Measurements from ENCODE around the gene EXOC6.
A peak's percentile ranks its signal among the peaks of the same experiment; 100 is the strongest.

EXOC6 gene

DNA sequence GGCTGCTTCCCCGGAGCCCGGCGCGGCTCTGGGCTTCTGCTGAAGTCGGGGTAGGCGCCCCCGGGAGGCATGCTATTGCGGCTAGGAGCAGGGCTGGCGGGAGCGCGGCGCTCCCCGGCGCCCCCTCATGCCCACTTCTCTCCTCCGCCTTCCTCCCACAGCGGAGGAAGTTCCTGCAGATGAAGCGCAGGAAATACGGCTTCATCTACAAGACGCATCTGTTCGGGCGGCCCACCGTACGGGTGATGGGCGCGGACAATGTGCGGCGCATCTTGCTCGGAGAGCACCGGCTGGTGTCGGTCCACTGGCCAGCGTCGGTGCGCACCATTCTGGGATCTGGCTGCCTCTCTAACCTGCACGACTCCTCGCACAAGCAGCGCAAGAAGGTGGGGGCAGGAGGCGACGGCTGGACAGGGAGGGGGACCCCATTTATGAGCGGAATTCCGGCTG is 225.9 kb downstream of the EXOC6 start (continued):
- TF ChIP-seq, protein P1, sequence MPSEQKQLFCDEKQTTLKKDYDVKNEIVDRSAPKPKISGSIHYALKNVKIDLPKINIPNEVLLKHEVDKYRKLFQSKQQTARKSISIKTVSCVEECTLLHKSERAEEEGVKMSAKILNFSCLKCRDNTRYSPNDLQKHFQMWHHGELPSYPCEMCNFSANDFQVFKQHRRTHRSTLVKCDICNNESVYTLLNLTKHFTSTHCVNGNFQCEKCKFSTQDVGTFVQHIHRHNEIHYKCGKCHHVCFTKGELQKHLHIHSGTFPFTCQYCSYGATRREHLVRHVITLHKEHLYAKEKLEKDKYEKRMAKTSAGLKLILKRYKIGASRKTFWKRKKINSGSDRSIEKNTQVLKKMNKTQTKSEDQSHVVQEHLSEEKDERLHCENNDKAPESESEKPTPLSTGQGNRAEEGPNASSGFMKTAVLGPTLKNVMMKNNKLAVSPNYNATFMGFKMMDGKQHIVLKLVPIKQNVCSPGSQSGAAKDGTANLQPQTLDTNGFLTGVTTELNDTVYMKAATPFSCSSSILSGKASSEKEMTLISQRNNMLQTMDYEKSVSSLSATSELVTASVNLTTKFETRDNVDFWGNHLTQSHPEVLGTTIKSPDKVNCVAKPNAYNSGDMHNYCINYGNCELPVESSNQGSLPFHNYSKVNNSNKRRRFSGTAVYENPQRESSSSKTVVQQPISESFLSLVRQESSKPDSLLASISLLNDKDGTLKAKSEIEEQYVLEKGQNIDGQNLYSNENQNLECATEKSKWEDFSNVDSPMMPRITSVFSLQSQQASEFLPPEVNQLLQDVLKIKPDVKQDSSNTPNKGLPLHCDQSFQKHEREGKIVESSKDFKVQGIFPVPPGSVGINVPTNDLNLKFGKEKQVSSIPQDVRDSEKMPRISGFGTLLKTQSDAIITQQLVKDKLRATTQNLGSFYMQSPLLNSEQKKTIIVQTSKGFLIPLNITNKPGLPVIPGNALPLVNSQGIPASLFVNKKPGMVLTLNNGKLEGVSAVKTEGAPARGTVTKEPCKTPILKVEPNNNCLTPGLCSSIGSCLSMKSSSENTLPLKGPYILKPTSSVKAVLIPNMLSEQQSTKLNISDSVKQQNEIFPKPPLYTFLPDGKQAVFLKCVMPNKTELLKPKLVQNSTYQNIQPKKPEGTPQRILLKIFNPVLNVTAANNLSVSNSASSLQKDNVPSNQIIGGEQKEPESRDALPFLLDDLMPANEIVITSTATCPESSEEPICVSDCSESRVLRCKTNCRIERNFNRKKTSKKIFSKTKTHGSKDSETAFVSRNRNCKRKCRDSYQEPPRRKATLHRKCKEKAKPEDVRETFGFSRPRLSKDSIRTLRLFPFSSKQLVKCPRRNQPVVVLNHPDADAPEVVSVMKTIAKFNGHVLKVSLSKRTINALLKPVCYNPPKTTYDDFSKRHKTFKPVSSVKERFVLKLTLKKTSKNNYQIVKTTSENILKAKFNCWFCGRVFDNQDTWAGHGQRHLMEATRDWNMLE (tag by site-specific recombination; conservative IDR thresholded peaks at IDR 0.05; ENCODE audit: low read depth) = no peak
- TF ChIP-seq ZNF292 (tag by site-specific recombination; IDR thresholded peaks at IDR 0.05; ENCODE audit: borderline replicate concordance, low read depth) = no peak
- no peak for TF ChIP-seq ZNF391 (tag by site-specific recombination; IDR thresholded peaks at IDR 0.05; ENCODE audit: borderline replicate concordance, low read depth)
- no peak for TF ChIP-seq ZNF510 (tag by site-specific recombination; IDR thresholded peaks at IDR 0.05; ENCODE audit: insufficient replicate concordance)
- TF ChIP-seq ZNF747 (tag by site-specific recombination; IDR thresholded peaks at IDR 0.05) = no peak
- TF ChIP-seq, protein P2, sequence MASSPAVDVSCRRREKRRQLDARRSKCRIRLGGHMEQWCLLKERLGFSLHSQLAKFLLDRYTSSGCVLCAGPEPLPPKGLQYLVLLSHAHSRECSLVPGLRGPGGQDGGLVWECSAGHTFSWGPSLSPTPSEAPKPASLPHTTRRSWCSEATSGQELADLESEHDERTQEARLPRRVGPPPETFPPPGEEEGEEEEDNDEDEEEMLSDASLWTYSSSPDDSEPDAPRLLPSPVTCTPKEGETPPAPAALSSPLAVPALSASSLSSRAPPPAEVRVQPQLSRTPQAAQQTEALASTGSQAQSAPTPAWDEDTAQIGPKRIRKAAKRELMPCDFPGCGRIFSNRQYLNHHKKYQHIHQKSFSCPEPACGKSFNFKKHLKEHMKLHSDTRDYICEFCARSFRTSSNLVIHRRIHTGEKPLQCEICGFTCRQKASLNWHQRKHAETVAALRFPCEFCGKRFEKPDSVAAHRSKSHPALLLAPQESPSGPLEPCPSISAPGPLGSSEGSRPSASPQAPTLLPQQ (tag by site-specific recombination; IDR thresholded peaks at IDR 0.05) = no peak
- TF ChIP-seq ZNF76 (tag by site-specific recombination; IDR thresholded peaks at IDR 0.05; ENCODE audit: borderline replicate concordance, low read depth) = no peak
- TF ChIP-seq, protein P3, sequence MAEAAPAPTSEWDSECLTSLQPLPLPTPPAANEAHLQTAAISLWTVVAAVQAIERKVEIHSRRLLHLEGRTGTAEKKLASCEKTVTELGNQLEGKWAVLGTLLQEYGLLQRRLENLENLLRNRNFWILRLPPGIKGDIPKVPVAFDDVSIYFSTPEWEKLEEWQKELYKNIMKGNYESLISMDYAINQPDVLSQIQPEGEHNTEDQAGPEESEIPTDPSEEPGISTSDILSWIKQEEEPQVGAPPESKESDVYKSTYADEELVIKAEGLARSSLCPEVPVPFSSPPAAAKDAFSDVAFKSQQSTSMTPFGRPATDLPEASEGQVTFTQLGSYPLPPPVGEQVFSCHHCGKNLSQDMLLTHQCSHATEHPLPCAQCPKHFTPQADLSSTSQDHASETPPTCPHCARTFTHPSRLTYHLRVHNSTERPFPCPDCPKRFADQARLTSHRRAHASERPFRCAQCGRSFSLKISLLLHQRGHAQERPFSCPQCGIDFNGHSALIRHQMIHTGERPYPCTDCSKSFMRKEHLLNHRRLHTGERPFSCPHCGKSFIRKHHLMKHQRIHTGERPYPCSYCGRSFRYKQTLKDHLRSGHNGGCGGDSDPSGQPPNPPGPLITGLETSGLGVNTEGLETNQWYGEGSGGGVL (tag by site-specific recombination; IDR thresholded peaks at IDR 0.05) = 0 out of 2 replicates have a peak, but pooled peaks have one; percentile 23
- TF ChIP-seq, protein P4, sequence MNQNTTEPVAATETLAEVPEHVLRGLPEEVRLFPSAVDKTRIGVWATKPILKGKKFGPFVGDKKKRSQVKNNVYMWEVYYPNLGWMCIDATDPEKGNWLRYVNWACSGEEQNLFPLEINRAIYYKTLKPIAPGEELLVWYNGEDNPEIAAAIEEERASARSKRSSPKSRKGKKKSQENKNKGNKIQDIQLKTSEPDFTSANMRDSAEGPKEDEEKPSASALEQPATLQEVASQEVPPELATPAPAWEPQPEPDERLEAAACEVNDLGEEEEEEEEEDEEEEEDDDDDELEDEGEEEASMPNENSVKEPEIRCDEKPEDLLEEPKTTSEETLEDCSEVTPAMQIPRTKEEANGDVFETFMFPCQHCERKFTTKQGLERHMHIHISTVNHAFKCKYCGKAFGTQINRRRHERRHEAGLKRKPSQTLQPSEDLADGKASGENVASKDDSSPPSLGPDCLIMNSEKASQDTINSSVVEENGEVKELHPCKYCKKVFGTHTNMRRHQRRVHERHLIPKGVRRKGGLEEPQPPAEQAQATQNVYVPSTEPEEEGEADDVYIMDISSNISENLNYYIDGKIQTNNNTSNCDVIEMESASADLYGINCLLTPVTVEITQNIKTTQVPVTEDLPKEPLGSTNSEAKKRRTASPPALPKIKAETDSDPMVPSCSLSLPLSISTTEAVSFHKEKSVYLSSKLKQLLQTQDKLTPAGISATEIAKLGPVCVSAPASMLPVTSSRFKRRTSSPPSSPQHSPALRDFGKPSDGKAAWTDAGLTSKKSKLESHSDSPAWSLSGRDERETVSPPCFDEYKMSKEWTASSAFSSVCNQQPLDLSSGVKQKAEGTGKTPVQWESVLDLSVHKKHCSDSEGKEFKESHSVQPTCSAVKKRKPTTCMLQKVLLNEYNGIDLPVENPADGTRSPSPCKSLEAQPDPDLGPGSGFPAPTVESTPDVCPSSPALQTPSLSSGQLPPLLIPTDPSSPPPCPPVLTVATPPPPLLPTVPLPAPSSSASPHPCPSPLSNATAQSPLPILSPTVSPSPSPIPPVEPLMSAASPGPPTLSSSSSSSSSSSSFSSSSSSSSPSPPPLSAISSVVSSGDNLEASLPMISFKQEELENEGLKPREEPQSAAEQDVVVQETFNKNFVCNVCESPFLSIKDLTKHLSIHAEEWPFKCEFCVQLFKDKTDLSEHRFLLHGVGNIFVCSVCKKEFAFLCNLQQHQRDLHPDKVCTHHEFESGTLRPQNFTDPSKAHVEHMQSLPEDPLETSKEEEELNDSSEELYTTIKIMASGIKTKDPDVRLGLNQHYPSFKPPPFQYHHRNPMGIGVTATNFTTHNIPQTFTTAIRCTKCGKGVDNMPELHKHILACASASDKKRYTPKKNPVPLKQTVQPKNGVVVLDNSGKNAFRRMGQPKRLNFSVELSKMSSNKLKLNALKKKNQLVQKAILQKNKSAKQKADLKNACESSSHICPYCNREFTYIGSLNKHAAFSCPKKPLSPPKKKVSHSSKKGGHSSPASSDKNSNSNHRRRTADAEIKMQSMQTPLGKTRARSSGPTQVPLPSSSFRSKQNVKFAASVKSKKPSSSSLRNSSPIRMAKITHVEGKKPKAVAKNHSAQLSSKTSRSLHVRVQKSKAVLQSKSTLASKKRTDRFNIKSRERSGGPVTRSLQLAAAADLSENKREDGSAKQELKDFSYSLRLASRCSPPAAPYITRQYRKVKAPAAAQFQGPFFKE (tag by site-specific recombination; IDR thresholded peaks at IDR 0.05; ENCODE audit: borderline replicate concordance) = no peak
- no peak for TF ChIP-seq ZNF621 (tag by site-specific recombination; IDR thresholded peaks at IDR 0.05)
- no peak for TF ChIP-seq ZNF785 (tag by site-specific recombination; IDR thresholded peaks at IDR 0.05)
- TF ChIP-seq ZNF776 (tag by site-specific recombination; IDR thresholded peaks at IDR 0.05; ENCODE audit: borderline replicate concordance) = no peak
- no peak for TF ChIP-seq ZNF426 (tag by site-specific recombination; IDR thresholded peaks at IDR 0.05)
- TF ChIP-seq, protein P5, sequence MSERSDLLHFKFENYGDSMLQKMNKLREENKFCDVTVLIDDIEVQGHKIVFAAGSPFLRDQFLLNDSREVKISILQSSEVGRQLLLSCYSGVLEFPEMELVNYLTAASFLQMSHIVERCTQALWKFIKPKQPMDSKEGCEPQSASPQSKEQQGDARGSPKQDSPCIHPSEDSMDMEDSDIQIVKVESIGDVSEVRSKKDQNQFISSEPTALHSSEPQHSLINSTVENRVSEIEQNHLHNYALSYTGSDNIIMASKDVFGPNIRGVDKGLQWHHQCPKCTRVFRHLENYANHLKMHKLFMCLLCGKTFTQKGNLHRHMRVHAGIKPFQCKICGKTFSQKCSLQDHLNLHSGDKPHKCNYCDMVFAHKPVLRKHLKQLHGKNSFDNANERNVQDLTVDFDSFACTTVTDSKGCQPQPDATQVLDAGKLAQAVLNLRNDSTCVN (tag by site-specific recombination; optimal IDR thresholded peaks at IDR 0.05) = peak; percentile 28
- TF ChIP-seq ZNF157 (tag by site-specific recombination; IDR thresholded peaks at IDR 0.05) = no peak
- no peak for TF ChIP-seq SP7 (tag by site-specific recombination; IDR thresholded peaks at IDR 0.05)
- no peak for TF ChIP-seq ZNF777 (tag by site-specific recombination; IDR thresholded peaks at IDR 0.05; ENCODE audit: borderline replicate concordance)
- TF ChIP-seq FEZF1 (tag by site-specific recombination; IDR thresholded peaks at IDR 0.05) = no peak
- no peak for TF ChIP-seq ZNF114 (tag by site-specific recombination; IDR thresholded peaks at IDR 0.05)
- TF ChIP-seq, protein P6, sequence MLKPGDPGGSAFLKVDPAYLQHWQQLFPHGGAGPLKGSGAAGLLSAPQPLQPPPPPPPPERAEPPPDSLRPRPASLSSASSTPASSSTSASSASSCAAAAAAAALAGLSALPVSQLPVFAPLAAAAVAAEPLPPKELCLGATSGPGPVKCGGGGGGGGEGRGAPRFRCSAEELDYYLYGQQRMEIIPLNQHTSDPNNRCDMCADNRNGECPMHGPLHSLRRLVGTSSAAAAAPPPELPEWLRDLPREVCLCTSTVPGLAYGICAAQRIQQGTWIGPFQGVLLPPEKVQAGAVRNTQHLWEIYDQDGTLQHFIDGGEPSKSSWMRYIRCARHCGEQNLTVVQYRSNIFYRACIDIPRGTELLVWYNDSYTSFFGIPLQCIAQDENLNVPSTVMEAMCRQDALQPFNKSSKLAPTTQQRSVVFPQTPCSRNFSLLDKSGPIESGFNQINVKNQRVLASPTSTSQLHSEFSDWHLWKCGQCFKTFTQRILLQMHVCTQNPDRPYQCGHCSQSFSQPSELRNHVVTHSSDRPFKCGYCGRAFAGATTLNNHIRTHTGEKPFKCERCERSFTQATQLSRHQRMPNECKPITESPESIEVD (tag by site-specific recombination; IDR thresholded peaks at IDR 0.05) = no peak
- no peak for TF ChIP-seq ZNF140 (tag by site-specific recombination; IDR thresholded peaks at IDR 0.05)
- TF ChIP-seq ZNF624 (tag by site-specific recombination; IDR thresholded peaks at IDR 0.05) = no peak
- TF ChIP-seq ZFP69B (tag by site-specific recombination; IDR thresholded peaks at IDR 0.05) = no peak

All from HEK293 (cell line).